GM19324 (cell line): ENCODE data around the gene RPP30.

Experiments used
- ATAC-seq: cut with Tn5 transposase; IDR thresholded peaks from one replicate; pipeline ENCODE4 v1.9.1; 2021; ENCODE audit warnings: mild to moderate bottlenecking, moderate library complexity; ENCODE audit not compliant: unreplicated experiment, low FRiP score

RPP30 gene

GRCh38 chr10:90871766-90872647 is at the start of gene RPP30:
Gene RPP30, plus strand, starts transcription at chr10:90871974. Its CDS starts 13 bp downstream, at chr10:90871987.
- peak; percentile 98 for ATAC-seq

GRCh38 chr10:90822508-90822907 is 49.3 kb upstream of the RPP30 start:
- no peak for ATAC-seq

- no peak for ATAC-seq
Observed at GRCh38 chr10:90832111-90832510, 39.7 kb upstream of the RPP30 start.

GRCh38 chr10:90834326-90834725 is 37.4 kb upstream of the RPP30 start:
- no peak for ATAC-seq

- ATAC-seq, result no peak
Observed at GRCh38 chr10:90837486-90837885, 34.3 kb upstream of the RPP30 start.

GRCh38 chr10:90842725-90843124 is 29.0 kb upstream of the RPP30 start:
- ATAC-seq, result no peak

- no peak for ATAC-seq
Observed at GRCh38 chr10:90845726-90846125, 26.0 kb upstream of the RPP30 start.

- ATAC-seq, result no peak
Observed at GRCh38 chr10:90846746-90847145, 25.0 kb upstream of the RPP30 start.

- no peak for ATAC-seq
Observed at GRCh38 chr10:90847436-90847835, 24.3 kb upstream of the RPP30 start.

GRCh38 chr10:90849956-90850749 is 21.6 kb upstream of the RPP30 start:
- no peak for ATAC-seq

- no peak for ATAC-seq
Observed at GRCh38 chr10:90855126-90855525, 16.6 kb upstream of the RPP30 start.

GRCh38 chr10:90856261-90856660 is 15.5 kb upstream of the RPP30 start:
- no peak for ATAC-seq

- ATAC-seq, result peak; percentile 7
Observed at GRCh38 chr10:90856964-90857634, 14.7 kb upstream of the RPP30 start.

- ATAC-seq, result peak; percentile 74
Observed at GRCh38 chr10:90857635-90858460, 13.9 kb upstream of the RPP30 start, which contains the start of gene HTR7. Gene HTR7, minus strand, starts transcription at chr10:90858039. Its CDS starts 368 bp downstream, at chr10:90857671.

- ATAC-seq, result no peak
Observed at GRCh38 chr10:90858461-90858968, 13.3 kb upstream of the RPP30 start.

- ATAC-seq, result no peak
Observed at GRCh38 chr10:90859321-90859751, 12.4 kb upstream of the RPP30 start.

GRCh38 chr10:90860790-90861189 is 11.0 kb upstream of the RPP30 start:
- no peak for ATAC-seq

- ATAC-seq, result no peak
Observed at GRCh38 chr10:90862908-90863514, 8.8 kb upstream of the RPP30 start.

GRCh38 chr10:90865401-90865800 is 6.4 kb upstream of the RPP30 start:
- no peak for ATAC-seq
